Activated CD8-positive, alpha-beta memory T cell treated with anti-CD3 and anti-CD28 coated beads, Interleukin-2, amount 50 U/mL, for 24 hours (primary cell): ENCODE results near the gene CARMIL3.
A peak's percentile ranks its signal among the peaks of the same experiment; 100 is the strongest.
"Not testable (repeated sequence)": the region's sequence is repeated elsewhere in the genome, so short reads cannot be mapped to it uniquely, and the experiment has no call there.

ENCODE experiments used
- DNase-seq: peaks from one replicate; pipeline ENCODE4 v3.0.0-alpha.2; 2020; ENCODE audit errors: extremely low read depth

Gene CARMIL3

GRCh38 chr14:24051789-24052655 lies at the start of gene CARMIL3:
Gene CARMIL3, plus strand, starts transcription at chr14:24052009. Its CDS starts 145 bp downstream, at chr14:24052154.
- DNase-seq = no peak

DNA sequence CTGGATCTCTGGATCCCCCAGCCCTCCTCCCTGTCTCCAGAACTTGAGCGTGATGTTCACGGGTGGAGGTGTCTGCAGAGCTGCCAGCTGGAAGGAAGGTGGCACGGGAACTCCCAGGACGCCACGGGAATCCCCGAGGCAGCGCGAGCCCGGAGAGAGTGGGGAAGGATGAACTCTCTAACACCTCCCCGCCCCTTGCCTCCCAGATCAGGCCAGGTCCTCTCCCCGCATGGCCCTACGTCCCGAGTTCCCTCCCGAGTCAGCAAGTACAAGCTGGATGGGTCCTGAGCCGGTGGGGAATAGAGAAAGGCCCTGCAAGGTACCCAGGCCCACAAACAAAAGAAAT lies 45.4 kb upstream of the CARMIL3 start:
- DNase-seq = not testable (repeated sequence)

DNA sequence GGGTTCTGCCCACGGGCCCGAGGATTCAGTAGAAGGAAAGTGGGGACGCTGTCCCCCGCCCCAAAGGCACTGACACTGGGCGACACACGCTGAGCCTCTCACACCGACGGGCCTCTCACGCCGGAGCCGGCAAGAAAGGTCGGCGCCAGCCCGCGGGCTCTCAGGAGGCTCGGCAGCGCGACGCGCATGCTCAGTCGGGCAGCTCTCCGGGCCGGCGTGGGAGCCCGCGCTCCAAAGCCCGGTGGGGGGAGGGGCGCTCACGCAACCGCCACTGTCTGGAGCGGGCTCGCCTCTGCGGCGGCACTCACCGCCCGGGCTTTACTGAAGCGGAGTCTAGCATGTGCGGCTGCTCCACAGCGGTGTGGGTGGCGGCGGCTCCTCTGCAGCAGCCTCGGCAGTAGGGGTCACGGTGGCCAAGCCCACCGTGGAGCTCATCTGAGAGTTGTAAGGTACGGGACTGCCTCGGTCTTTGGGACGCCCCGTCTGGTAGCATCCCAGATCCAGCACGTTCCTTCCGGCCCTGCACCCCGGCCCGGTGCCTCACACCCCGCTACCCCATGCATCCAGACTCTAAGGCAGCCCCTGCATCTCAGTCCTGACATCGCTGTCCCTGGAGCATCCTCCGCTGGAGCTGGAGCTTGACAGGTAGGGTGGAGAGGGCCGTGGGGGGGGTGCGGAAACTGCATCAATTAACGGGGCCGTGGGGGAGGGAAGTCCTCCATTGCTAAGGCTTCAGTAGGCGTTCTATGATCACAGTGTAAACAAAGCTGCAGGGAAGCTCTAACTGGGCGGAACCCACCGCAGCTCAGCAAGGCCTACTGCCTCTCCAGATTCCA lies 44.8 kb upstream of the CARMIL3 start:
- DNase-seq = peak; percentile 10

GRCh38 chr14:24011051-24011450 lies 40.8 kb upstream of the CARMIL3 start:
- no peak for DNase-seq

DNA sequence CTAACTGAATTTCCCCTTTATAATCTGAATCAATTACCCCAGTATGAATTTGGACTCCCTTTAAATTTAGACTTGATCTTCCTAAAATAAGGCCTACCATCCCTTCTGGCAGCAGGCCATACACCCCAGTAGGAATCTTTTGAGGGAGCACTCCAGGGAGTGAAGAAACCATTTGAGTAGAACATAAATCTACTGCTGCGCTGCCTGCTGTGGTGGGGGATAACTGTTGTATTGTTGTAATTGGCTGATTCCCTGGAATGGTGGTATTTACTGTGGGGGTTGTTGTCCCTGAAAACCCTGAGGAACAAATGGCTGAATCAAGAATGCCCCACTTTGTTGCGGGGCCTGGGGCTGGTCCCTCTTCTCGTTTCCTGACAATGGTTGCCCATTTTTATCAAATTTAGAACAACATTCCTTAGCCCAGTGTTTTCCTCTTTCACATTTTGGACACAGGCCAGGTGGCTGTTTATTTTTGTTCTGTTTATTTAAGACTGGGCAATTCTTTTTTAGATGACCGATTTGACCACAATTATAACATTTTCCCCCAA lies 39.0 kb upstream of the CARMIL3 start:
- DNase-seq = not testable (repeated sequence)

DNA sequence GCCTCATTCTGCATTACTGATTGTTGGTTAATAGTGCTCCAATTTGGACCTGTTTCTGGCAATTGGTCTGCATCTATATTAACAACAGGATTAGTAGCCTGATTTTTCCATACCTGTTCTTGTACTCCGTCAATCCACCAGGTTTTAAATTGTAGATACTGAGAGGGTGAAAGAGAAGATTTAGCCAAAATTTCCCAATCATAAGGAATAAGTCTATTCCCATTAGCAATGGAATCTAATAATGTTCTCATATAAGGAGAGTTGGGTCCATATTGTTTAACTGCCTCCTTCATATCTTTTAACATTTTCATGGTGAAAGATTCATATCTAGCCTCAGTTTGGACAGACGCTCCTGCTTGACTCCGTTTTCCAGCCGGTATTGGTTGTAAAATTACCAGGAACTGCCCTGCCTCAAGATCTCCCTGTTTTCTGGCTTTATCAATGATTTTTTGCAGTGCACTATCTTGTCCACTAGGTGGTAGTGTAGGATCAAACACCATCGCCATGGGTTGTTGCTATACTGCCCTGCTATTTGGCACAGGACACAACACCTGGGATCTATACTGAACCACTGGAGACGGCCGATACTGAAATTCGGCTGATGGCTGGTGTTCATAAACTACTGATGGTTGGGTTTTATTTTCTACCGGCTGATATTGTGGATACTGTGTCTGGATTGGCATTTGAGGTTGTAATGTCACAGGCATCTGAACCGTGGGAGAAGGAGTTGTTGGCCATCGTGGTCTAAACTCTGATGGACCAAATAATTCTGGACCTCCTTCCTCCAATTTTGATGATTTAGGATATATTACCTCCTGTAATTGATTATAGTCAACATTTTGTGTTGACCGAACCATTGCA lies 37.9 kb upstream of the CARMIL3 start:
- no peak for DNase-seq

DNA sequence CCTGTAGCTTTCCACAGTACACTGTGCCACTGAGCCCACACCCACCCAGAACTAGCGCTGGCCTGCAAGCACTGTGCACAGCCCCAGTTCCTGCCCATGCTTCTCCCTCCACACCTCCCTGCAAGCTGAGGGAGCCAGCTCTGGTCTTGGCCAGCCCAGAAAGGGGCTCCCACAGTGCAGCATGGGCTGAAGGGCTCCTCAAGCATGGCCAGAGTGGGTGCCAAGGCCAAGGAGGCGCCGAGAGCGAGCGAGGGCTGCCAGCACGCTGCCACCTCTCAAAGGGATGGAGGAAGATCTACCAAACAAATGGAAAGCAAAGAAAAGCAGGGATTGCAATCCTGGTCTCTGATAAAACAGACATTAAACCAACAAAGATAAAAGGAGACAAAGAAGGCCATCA lies 36.1 kb upstream of the CARMIL3 start:
- not testable (repeated sequence) for DNase-seq

- not testable (repeated sequence) for DNase-seq
These were observed 32.8 kb upstream of the CARMIL3 start for GRCh38 chr14:24018978-24019377.

GRCh38 chr14:24019944-24020343 lies 31.9 kb upstream of the CARMIL3 start:
- DNase-seq = not testable (repeated sequence)

GRCh38 chr14:24020520-24020919 lies 31.3 kb upstream of the CARMIL3 start:
- not testable (repeated sequence) for DNase-seq

DNA sequence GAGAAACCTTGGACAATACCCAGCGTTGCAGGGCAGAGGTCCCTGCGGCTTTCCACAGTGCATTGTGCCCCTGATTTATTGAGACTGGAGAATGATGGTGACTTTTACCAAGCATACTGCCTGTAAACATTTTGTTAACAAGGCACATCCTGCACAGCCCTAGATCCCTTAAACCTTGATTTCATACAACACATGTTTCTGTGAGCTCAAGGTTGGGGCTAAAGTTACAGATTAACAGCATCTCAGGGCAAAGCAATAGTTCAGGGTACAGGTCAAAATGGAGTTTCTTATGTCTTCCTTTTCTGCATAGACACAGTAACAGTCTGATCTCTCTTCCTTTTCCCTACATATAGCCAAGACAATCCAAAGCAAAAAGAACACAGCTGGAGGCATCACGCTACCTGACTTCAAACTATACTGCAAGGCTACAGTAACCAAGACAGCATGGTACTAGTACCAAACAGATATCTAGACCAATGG lies 26.8 kb upstream of the CARMIL3 start:
- DNase-seq = not testable (repeated sequence)

DNA sequence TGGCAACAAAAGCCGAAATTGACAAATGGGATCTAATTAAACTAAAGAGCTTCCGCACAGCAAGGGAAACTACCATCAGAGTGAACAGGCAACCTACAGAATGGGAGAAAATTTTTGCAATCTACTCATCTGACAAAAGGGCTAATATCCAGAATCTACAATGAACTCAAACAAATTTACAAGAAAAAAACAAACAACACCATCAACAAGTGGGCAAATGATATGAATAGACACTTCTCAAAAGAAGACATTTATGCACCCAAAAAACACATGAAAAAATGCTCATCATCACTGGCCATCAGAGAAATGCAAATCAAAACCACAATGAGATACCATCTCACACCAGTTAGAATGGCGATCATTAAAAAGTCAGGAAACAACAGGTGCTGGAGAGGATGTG lies 22.1 kb upstream of the CARMIL3 start:
- DNase-seq = not testable (repeated sequence)

DNA sequence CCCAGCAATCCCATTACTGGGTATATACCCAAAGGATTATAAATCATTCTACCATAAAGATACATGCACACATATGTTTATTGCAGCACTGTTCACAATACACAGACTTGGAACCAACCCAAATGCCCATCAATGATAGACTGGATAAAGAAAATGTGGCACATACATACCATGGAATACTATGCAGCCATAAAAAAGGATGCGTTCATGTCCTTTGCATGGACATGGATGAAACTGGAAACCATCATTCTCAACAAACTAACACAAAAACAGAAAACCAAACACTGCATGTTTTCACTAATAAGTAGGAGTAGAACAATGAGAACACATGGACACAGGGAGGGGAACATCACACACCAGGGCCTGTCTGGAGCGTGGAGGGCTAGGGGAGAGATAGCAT lies 20.5 kb upstream of the CARMIL3 start:
- not testable (repeated sequence) for DNase-seq

- no peak for DNase-seq
These were observed 18.9 kb upstream of the CARMIL3 start for GRCh38 chr14:24032727-24033418.

GRCh38 chr14:24035769-24036168 lies 16.0 kb upstream of the CARMIL3 start:
- DNase-seq = not testable (repeated sequence)

GRCh38 chr14:24036169-24036962 lies 15.4 kb upstream of the CARMIL3 start:
- DNase-seq = peak; percentile 15

DNA sequence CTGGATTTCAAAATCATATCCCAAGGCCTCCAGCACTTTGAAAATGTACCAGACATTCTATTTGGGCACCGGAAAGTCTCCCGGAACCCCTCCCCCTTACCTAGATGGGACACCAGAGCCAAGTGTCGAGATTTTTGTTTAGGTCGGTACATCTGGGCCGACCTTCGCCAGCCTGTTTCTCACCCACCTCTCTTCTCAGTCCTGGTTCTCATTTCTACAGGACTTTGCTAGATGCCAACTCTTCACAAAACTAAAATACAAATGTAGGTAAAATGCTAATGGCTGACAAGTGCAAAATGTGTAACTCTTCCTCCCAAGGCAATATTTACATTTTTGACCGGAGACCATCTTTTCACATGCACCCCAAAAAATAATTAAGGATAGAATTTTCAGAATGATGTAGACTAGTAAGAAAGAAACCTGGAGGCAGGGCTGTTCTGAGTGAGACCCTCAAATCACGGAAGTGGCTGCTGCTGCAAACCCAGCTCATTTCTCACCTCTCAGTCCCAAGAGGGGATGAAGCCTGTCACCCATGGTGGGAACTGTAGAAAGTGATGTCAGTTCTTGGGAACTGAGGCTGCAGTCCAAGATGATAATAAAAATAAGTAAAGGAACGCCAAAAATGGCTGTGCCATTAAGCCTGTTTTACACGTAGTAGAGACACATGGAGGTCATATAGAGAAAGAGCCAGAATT lies 14.7 kb upstream of the CARMIL3 start:
- DNase-seq = not testable (repeated sequence)

GRCh38 chr14:24037658-24038037 lies 14.2 kb upstream of the CARMIL3 start:
- DNase-seq = no peak

- DNase-seq = no peak
These were observed 13.1 kb upstream of the CARMIL3 start for GRCh38 chr14:24038686-24039085.
